ENCODE measurements around the gene CABYR.

DNA sequence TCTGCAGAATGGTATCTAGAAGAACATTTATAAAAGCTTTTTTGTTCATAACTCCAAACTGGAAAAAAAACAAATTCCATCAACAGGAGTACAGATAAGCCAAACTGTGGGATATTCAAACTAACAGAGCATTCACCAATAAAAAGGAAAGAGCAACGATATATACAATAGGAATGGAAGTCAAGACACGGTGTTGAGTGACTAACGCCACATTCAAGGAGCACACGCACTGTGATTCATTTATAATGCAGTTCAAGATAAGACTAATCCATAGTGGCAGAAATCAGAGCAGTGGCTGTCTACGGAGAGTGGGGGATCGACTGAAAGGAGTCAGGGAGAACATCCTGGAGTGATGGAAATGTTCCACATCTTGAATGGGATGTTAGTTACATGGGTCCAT, 70.7 kb downstream of the CABYR start:
- TF ChIP-seq POLR2AphosphoS5 (IDR thresholded peaks at IDR 0.05) (no peak), EP300 (IDR thresholded peaks at IDR 0.05) (no peak), POLR2A (IDR thresholded peaks at IDR 0.05; ENCODE audit: low read depth) (no peak)
- TF ChIP-seq, protein P1, sequence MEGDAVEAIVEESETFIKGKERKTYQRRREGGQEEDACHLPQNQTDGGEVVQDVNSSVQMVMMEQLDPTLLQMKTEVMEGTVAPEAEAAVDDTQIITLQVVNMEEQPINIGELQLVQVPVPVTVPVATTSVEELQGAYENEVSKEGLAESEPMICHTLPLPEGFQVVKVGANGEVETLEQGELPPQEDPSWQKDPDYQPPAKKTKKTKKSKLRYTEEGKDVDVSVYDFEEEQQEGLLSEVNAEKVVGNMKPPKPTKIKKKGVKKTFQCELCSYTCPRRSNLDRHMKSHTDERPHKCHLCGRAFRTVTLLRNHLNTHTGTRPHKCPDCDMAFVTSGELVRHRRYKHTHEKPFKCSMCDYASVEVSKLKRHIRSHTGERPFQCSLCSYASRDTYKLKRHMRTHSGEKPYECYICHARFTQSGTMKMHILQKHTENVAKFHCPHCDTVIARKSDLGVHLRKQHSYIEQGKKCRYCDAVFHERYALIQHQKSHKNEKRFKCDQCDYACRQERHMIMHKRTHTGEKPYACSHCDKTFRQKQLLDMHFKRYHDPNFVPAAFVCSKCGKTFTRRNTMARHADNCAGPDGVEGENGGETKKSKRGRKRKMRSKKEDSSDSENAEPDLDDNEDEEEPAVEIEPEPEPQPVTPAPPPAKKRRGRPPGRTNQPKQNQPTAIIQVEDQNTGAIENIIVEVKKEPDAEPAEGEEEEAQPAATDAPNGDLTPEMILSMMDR (IDR thresholded peaks at IDR 0.05), result no peak
